SU-DHL-6 (cell line): ENCODE measurements around the gene BASP1.

Experiments
- H2AFZ ChIP-seq: fragments of 200-600 bp; sonication (generic); 2 replicates; pipeline ENCODE4 v1.6.1; 2014; ENCODE audit warnings: low read depth, mild to moderate bottlenecking, moderate library complexity, mixed read lengths, antibody characterized with exemption, low read length; ENCODE audit not compliant: severe bottlenecking
- H3F3A ChIP-seq: fragments of 200-600 bp; shearing (Covaris generic); 2 replicates; pipeline ENCODE4 v1.6.0; 2016; ENCODE audit warnings: antibody characterized with exemption, mild to moderate bottlenecking; ENCODE audit not compliant: insufficient read depth
- H3K27ac ChIP-seq: fragments of 200-600 bp; sonication (generic); 2 replicates; pipeline ENCODE4 v1.5.1; 2016; ENCODE audit warnings: low read depth, mild to moderate bottlenecking, low read length, moderate library complexity, mixed read lengths
- H3K27me3 ChIP-seq: fragments of 200-600 bp; sonication (generic), shearing (Covaris generic); 2 replicates; pipeline ENCODE4 v1.6.0; 2014; ENCODE audit warnings: mild to moderate bottlenecking, low read length
- H3K36me3 ChIP-seq: fragments of 200-600 bp; sonication (generic); 2 replicates; pipeline ENCODE4 v1.6.1; 2014; ENCODE audit warnings: mild to moderate bottlenecking, low read length, mixed read lengths
- H3K4me2 ChIP-seq: fragments of 300-600, 200-600 bp; shearing (Covaris generic), sonication (generic); 2 replicates; pipeline ENCODE4 v1.6.0; 2014; ENCODE audit warnings: low read length, low read depth, mild to moderate bottlenecking; ENCODE audit not compliant: poor library complexity, severe bottlenecking
- H3K4me3 ChIP-seq: fragments of 200-600 bp; sonication (generic); 2 replicates; pipeline ENCODE4 v1.5.1; 2014; ENCODE audit warnings: antibody characterized with exemption, low read length, mild to moderate bottlenecking, mixed read lengths; ENCODE audit not compliant: insufficient read depth, poor library complexity, severe bottlenecking
- H3K79me2 ChIP-seq: fragments of 200-600 bp; sonication (generic); 2 replicates; pipeline ENCODE4 v1.6.1; 2014; ENCODE audit warnings: mild to moderate bottlenecking, low read length, moderate library complexity; ENCODE audit not compliant: insufficient read depth
- H3K9ac ChIP-seq: fragments of 200-600 bp; sonication (generic); 2 replicates; pipeline ENCODE4 v1.7.0; 2014; ENCODE audit warnings: mild to moderate bottlenecking, low read length
- H3K9me2 ChIP-seq: fragments of 200-600 bp; sonication (generic); replicated peaks from 2 replicates; pipeline ENCODE4 v1.6.1; 2014; ENCODE audit warnings: low read length; ENCODE audit not compliant: insufficient read depth
- H3K9me3 ChIP-seq: fragments of 200-600 bp; sonication (generic); 2 replicates; pipeline ENCODE4 v1.6.1; 2014; ENCODE audit warnings: low read length, mixed read lengths; ENCODE audit not compliant: insufficient read depth
- H4K20me1 ChIP-seq: fragments of 200-600 bp; sonication (generic); 2 replicates; pipeline ENCODE4 v1.6.1; 2014; ENCODE audit warnings: low read depth, mild to moderate bottlenecking, antibody characterized with exemption, low read length, moderate library complexity, mixed read lengths
- EZH2phosphoT487 ChIP-seq: fragments of 200-600 bp; sonication (generic), shearing (Covaris generic); conservative IDR thresholded peaks from 2 replicates; pipeline ENCODE4 v1.6.1; 2018; ENCODE audit warnings: mild to moderate bottlenecking, antibody characterized with exemption, low read length, moderate library complexity, mixed read lengths
- TF ChIP-seq, protein P1 (sequence below): fragments of 200-600 bp; sonication (generic); IDR thresholded peaks from one replicate; pipeline ENCODE4 v1.5.1; 2017; ENCODE audit warnings: antibody characterized with exemption, mild to moderate bottlenecking, low read length, moderate library complexity; ENCODE audit not compliant: insufficient read depth, poor library complexity, severe bottlenecking

BASP1 gene

DNA sequence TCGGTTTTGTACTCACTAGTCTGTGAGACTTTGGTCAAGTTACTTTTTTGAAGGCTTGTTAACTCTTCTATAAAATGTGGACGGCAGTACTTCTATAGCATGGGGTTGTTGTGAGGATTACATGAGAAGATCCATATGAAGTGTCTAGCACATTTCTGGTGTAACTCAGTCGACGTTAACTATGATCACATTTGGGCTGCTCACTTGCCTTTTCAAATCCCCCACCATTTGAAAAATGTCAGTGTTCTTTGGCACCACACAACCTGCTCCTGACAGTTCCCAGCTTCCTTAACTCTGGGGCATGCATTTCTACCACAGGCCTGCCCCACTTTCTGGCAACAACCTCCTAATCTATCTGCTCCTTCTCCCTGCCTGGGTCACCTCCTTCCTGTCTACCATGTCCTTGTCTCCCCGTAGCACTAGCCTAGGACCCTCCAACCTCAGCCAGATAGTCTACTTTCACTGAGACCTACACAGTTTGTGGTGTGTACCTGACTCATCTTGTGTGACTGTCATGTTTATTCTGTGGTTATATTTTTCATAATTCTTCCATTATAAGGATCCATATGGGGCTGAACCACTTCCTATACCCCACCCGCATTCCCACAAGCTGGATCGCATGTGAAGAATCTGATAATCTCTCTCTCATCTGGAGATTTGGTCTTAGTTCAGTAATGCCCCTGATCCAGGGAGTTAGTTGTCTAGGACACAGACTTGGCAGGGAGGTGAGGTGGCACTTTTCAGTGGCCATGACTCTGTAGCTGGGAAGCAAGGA, 30.2 kb upstream of the BASP1 start:
- Histone ChIP-seq H4K20me1 (no peaks in the 10 kb centered on the region), H3K79me2 (no peaks in the 10 kb centered on the region), H3K9me2 (no peaks in the 10 kb centered on the region), H3K4me3 (no peak overlapping the region), H3F3A (peaks cover 8% of the 10 kb centered on the region), H3K9ac (no peak overlapping the region), H3K4me2 (no peak overlapping the region), H3K9me3 (no peaks in the 10 kb centered on the region), H2AFZ (no peak overlapping the region), H3K27me3 (no peaks in the 10 kb centered on the region), H3K36me3 (no peaks in the 10 kb centered on the region), H3K27ac (no peak overlapping the region)
- no peak for TF ChIP-seq EZH2phosphoT487
- TF ChIP-seq, protein P1, sequence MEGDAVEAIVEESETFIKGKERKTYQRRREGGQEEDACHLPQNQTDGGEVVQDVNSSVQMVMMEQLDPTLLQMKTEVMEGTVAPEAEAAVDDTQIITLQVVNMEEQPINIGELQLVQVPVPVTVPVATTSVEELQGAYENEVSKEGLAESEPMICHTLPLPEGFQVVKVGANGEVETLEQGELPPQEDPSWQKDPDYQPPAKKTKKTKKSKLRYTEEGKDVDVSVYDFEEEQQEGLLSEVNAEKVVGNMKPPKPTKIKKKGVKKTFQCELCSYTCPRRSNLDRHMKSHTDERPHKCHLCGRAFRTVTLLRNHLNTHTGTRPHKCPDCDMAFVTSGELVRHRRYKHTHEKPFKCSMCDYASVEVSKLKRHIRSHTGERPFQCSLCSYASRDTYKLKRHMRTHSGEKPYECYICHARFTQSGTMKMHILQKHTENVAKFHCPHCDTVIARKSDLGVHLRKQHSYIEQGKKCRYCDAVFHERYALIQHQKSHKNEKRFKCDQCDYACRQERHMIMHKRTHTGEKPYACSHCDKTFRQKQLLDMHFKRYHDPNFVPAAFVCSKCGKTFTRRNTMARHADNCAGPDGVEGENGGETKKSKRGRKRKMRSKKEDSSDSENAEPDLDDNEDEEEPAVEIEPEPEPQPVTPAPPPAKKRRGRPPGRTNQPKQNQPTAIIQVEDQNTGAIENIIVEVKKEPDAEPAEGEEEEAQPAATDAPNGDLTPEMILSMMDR: no peak

DNA sequence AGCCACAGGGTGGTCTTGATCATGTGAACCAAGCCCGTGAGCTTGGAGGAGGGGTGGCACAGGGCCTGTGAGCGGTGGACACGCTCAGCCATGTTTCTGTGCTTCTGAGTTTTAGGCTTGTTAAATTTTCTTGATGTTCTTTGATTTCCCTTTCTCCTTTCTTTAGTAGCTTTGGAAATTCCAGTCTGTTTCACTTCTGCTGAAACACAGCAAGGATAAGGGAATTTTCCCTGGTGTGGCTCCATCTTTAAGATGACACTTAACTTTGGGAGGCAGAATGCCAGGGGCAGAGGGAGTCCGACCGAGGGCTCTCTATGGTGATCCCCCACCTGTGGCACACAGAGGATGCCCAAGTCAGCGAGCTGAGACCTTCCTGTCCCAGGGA, 29.7 kb upstream of the BASP1 start:
- no peaks in the 10 kb centered on the region for H3K9me2 ChIP-seq
- no peak overlapping the region for H2AFZ ChIP-seq
- H3K27me3 ChIP-seq: no peaks in the 10 kb centered on the region
- H3K4me2 ChIP-seq: no peak overlapping the region
- no peaks in the 10 kb centered on the region for H4K20me1 ChIP-seq
- H3K27ac ChIP-seq: no peak overlapping the region
- H3K9ac ChIP-seq: no peak overlapping the region
- no peak for TF ChIP-seq EZH2phosphoT487
- TF ChIP-seq, protein P1: no peak
- H3K4me3 ChIP-seq: no peak overlapping the region
- no peaks in the 10 kb centered on the region for H3K36me3 ChIP-seq
- H3F3A ChIP-seq: peaks cover 8% of the 10 kb centered on the region
- H3K9me3 ChIP-seq: no peaks in the 10 kb centered on the region
- H3K79me2 ChIP-seq: no peaks in the 10 kb centered on the region

DNA sequence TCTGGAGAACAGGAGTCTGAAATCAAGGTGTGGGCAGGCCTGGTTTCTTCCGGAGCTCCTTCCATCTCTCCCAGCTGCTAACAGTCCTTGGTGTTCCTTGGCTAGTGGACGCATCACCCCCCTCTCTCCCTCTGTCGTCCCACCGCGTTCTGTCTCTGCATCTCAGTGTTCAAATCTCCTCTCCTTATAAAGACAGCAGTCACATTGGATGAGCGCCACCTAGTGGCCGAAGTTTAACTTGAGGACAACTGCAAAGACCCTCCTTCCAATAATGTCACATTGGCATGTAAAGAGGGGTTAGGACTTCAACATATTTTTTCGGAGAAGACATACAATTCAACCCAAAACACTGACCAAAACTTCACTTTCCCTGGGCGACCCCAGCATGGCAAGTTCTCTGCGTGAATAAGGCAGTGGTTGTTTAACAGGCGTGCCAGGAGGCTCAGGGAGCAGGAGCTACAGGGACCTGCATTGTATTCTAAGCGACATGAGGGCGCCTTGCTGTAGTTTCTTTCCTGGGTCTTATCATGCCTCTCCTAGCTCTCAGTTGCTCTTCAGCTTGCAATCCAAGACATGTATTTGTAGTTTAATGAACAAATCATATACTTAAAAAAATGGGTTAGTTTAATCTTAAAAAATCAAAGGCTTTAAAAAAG, 27.9 kb upstream of the BASP1 start:
- H3F3A ChIP-seq: peaks cover 8% of the 10 kb centered on the region
- H3K36me3 ChIP-seq: no peaks in the 10 kb centered on the region
- no peak overlapping the region for H3K9ac ChIP-seq
- H3K9me2 ChIP-seq: no peaks in the 10 kb centered on the region
- H4K20me1 ChIP-seq: no peaks in the 10 kb centered on the region
- no peaks in the 10 kb centered on the region for H3K27me3 ChIP-seq
- peak overlapping the region; percentile 44 for H2AFZ ChIP-seq
- H3K4me3 ChIP-seq: no peak overlapping the region
- H3K9me3 ChIP-seq: no peaks in the 10 kb centered on the region
- TF ChIP-seq EZH2phosphoT487: no peak
- TF ChIP-seq, protein P1: peak; percentile 96
- no peaks in the 10 kb centered on the region for H3K79me2 ChIP-seq
- no peak overlapping the region for H3K4me2 ChIP-seq
- no peak overlapping the region for H3K27ac ChIP-seq
